GM19438 (cell line): ENCODE results near the gene KCNH1.
"Not testable (repeated sequence)": the region's sequence is repeated elsewhere in the genome, so short reads cannot be mapped to it uniquely, and the experiment has no call there.

ENCODE experiments used
- ATAC-seq: cut with Tn5 transposase; IDR thresholded peaks from one replicate; pipeline ENCODE4 v1.9.1; 2021; ENCODE audit warnings: low read depth; ENCODE audit not compliant: unreplicated experiment

Gene KCNH1

DNA sequence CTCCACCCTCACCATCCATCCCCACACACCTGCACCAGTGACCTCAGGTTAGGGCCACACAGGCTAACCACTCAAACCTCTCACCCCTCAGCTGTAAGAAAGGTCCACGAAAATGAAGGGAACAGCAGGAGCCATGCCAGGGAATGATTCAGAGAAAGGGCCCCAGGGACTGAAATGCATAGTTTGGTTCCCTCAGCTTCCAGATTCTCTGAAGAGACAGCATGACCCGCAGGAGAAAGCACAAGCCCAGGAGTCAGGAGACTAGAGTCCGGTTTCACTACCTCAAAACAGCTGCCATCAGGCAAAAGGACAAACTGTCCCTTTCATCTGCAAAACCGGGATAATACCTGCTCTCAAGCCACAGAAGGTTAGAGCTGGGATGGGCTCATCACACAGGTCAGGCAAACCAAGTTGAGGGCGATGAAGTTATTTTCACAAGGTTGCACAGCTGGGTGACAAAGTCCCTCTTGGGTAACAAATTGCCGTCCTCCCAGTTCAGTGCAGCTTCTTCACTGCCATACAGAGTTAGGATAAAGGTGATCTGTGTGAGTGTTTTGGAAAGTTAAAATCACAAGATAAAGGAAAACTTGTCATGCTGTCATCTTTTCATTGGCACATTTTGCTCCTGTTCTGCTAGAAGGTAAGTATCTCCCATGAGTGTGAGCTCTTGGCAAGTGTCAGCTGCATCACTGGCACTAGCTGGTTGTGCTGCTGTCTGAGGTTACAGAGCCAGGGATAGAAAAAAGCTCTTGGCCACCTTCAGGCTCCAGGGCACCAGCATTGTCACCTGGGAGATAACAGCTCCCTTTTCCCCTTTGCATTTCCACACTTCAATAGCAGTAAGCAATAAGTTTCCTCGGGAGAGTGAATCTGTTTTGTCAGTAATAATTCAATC lies 120.4 kb downstream of the KCNH1 start:
- no peak for ATAC-seq

DNA sequence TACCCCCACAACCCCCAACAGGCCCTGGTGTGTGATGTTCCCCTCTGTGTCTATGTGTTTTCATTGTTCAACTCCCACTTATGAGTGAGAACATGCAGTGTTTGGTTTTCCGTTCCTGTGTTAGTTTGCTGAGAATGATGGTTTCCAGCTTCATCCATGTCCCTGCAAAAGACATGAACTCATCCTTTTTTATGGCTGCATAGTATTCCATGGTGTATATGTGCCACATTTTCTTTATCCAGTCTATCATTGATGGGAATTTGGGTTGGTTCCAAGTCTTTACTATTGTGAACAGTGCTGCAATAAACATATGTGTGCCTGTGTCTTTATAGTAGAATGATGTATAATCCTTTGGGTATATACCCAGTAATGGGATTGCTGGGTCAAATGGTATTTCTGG lies 122.8 kb downstream of the KCNH1 start:
- not testable (repeated sequence) for ATAC-seq

DNA sequence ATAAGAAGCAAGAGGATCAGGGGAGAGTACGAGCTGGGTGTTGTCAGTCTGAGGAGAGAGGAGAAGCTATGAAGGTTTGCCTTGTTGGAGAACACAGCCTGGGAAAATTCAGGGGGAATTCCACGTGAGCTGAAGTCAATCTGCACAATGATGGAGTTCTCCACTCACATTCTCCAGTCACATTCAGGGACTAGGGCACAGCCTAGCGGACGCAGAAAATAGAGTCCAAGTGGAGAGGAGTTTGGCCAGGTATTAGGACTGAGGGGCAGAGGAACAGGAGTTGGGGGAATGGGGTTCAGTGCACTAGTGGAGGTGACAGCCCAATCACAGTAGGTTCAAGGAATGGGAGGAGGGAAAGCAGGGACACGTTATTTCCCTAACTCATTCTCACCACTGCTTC lies 124.0 kb downstream of the KCNH1 start:
- ATAC-seq, result no peak

DNA sequence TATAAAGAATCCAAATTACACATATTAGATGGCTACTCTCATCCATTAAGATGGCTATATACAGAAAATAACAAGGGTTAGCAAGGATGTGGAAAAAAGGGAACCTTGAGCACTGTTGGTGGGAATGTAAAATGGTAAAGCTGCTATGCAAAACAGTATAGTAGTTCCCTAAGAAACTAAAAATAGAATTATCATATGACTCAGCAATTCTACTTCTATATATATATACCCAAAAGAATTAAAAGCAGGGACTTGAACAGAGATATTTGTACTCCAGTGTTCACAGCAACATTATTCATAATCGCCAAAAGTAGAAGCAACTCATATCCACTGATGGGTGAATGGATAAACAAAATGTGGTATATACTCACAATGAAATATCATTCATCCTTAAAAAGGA lies 126.1 kb downstream of the KCNH1 start:
- no peak for ATAC-seq

DNA sequence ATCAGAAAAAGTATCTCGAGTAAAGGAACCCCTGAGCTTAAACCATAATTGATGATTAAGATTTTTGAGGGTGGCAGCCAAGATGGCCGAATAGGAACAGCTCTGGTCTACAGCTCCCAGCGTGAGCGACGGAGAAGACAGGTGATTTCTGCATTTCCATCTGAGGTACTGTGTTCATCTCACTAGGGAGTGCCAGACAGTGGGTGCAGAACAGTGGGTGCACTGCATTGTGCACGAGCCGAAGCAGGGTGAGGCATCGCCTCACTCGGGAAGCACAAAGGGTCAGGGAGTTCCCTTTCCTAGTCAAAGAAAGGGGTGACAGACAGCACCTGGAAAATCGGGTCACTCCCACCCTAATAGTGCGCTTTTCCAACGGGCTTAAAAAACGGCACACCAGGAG lies 138.0 kb downstream of the KCNH1 start:
- ATAC-seq, result not testable (repeated sequence)

DNA sequence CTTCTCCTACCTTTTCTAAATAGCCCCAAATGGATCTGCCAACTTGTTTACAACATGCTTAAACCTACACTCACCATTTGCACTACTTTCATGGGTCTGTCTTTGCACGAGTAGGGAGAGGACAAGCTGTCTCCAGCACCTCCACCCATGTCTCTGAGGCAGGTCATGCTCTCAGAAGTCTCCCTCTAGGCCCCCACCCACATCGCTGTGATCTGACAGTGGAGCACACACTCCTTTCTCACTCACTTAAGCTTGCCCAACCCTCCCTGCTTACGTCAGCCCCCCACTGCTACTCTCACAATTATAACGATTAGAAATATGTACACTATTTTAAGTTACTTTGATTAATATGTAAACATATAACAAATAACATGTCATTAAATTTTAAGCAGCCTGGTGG lies 141.1 kb downstream of the KCNH1 start:
- no peak for ATAC-seq

DNA sequence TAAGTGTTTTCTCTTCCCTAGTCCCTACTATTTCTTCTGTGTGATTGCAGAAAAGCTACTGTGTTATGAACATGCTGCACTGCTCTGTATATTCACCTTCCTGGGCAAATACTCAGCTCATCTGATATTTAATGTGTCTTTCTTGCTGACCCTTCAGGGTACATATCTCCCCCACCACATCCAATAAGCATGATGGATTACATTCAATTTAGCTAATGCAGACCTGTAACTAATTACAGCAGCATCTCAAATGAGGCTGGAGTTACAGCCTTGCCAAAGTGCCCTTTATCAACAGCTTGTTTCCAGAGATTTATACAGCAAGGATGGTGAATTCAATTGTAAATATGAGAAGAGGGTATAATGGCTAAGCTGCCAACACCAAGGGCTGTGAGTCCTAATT lies 144.0 kb downstream of the KCNH1 start:
- no peak for ATAC-seq

DNA sequence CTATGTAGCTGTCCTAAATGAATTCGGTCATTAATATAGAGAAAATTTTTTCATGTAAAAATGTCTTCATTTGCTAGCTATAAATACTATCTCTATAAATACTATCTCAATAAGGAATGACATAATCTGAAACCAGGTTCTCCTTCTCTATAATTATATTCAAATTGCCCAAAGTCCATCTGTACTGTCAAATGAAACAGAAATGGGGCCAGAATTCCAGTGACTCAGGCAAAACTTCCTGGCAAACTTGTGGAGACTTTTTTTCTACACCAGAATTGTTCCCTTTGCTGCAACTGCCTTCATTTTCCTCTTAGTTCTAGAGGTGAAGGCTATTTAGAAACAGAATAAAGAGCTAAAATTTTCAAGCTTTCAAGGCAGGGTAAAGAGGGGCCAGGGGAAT lies 152.5 kb downstream of the KCNH1 start:
- no peak for ATAC-seq

DNA sequence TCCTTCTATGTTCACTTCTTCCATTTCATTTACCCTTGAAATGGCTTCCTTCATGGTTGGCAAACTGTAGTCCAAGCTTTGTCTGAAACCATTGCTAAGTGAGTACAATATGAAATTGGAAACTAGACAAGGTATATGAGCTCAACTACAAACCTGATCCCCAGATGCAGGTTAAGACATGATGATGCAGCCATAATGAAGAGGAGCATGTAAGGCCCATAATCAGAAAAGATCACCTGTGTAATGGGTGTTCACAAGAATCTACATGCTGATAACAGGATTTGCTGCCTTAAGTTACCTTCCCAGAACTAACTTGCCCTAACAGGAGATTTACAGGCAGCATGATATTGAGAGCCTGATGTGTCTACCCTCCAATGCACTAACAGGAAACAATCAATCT lies 153.9 kb downstream of the KCNH1 start:
- ATAC-seq, result no peak

DNA sequence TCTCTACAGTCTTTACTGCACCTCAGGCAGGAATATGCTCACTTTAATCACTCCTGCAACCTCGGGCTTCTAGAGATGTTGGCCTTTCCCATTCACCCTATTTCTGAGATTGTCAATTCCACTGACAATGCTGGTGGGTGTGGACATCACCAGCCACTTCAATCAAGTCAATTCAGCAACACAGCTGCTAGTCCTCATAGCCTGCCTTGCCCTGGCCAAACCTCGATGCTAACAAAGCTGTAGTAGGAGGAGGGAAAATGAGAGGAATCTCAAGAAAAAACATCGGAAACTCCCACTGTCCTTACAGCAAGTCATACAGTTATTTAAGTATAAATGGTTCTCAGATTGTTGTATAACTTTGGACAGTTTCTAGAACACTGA lies 155.0 kb downstream of the KCNH1 start:
- ATAC-seq, result no peak

DNA sequence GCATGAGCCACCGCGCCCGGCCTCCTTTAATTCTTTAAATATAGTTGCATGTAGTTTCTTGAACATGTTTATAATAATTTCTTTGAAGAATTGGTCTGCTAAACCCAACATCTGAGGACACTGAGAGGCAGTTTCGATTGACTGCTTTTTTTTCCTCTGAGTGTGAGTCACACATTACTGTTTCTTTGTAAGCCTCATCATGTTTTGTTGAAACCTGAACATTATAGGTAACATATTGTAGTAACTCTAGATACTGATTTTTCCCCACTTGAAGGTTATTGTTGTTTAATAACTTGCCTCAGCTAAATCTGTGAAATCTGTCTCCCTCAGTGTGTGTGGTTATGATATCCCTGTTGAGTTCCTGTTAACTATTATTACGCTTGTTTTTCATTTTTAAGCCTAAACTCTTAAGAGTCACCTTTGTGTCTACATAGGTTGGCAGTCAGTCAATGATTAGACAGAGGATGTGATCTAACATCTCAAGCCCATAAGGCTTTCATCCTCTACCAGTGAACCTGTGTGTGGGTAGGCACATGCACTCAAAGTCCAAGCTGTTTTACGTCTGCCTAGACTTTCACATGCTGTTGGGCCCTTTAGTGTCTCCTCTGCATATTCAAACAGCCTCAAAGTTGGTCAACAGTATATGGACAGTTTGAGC lies 155.5 kb downstream of the KCNH1 start:
- no peak for ATAC-seq

DNA sequence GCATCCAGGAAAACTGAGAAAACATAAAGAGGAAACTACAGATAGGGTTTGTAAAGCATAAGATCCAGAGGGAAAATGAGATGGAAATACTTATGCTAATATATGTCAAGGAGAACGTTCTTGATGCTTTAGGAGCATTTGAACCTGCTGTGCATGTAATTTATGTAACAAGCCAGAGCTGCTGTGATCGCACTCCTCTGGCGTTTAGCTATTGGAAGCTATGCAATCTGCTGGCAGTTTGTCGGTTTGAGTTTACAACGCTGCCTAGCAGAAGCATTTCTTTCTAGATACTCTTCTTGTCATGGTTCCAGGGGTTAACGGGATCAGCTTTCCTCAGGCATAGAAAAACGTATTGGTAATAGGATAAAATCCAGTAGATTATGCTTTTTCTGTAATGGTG lies 182.7 kb downstream of the KCNH1 start:
- ATAC-seq, result no peak

DNA sequence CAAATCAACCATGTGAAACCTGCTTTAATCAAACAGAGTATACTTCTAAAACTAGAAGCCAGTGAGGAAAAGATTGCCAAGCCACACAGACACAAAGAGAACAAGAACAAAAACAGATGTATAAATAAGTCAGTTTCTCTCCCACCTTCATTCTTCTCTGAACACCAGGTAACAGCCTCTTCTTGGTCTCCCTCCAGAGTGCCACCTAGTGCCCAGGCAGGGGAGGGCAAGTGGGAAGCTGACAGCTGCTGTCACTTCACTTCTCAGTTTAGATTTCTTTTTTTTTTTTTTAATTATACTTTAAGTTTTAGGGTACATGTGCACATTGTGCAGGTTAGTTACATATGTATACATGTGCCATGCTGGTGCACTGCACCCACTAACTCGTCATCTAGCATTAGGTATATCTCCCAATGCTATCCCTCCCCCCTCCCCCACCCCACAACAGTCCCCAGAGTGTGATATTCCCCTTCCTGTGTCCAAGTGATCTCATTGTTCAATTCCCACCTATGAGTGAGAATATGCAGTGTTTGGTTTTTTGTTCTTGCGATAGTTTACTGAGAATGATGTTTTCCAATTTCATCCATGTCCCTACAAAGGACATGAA lies 183.9 kb downstream of the KCNH1 start:
- ATAC-seq, result not testable (repeated sequence)

DNA sequence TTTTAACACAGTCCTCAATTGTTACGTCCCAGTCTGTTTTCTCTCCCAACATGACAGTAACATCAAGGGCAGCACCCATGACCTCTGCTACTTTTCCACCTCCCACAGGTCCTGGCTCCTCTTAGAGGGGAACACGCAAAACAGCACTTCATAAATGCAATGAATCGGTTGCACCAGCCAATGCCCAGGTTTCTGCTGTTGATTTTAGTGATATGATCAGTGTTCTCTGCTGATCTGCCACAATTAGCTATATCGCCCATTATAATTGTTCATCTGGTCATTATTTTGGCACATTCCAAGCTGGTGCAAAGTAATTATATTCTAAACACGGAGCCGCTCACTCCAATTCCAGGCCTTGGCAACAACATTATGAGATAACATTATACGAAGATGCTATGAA lies 184.5 kb downstream of the KCNH1 start:
- no peak for ATAC-seq

DNA sequence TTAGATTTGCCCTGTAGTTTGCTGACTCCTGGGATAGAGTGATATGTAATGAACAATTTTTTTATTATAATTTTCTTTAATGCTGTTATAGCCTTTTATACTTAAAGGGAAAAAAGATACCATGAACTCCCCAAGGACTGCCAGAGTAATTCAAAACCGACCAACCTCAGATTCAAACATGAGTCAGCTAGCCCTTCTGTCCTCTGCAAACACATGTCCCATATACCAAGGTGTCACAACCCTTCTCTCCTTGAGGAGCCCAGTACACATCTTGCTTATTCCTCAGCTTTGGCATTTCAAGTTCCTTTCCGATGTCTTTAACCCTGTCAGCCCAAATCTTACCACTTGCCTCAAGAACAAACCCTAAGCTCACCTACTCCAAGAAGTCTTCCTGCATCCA lies 184.9 kb downstream of the KCNH1 start:
- no peak for ATAC-seq

DNA sequence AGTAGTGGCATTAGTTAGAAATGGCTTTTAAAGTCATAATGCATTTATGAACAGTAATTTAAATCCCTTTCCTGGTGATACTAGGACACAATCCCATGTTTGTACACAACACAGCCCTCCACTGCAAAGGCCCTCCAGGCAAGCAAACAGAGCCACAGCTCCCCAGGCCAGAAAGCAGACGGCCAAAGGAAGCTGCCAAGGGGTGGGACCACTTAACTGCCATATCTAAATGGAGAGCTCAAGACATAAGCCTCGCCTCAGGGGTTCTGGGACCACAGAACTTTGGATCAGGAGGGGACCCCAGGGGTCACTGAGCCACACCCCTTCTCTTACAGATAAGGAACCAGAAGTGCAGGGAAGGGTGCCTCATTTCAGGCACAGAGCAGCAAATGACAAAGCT lies 189.7 kb downstream of the KCNH1 start:
- ATAC-seq, result no peak

DNA sequence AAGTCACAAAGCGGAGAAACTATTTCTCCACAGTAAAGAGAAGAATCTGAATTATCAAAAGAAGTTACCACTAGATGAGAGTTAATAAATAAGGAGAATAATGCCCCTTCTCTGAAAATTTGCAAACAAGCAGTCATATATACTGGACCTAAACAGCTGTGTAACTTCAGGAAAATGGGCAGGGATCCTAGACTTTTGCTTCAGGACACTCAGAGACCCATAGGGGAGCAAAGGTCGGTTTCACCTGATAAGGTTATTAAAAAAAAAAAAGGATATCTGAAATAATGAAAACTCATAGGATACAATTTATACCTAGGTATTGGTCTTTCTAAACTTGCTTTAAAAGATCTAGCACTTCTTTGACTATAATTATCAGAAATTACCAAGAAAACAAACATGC lies 191.4 kb downstream of the KCNH1 start:
- no peak for ATAC-seq

DNA sequence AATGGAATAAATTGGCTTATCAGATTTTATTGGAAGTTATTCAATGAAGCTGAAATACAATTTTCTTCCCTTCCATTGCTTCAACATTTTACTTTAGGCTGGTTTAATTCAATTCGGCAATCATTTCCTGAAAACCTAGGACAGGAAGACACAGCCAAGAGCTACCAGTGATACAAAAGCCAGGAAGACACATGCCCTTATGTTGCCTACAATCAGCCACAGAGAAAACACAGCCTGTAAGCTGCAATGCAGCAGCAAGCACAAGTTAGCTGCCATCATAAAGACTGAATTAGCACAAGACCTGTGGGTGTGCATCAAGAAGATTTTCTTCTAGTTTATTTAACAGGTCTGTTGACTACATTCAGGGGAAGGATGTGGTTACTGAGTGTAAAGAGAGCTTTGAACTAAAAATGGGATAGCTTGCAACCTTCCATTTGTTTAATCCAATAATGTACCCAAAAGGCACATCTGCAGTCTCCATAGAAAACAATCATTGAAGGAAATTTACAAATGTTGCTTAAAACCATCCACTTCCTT lies 193.8 kb downstream of the KCNH1 start:
- ATAC-seq, result no peak

DNA sequence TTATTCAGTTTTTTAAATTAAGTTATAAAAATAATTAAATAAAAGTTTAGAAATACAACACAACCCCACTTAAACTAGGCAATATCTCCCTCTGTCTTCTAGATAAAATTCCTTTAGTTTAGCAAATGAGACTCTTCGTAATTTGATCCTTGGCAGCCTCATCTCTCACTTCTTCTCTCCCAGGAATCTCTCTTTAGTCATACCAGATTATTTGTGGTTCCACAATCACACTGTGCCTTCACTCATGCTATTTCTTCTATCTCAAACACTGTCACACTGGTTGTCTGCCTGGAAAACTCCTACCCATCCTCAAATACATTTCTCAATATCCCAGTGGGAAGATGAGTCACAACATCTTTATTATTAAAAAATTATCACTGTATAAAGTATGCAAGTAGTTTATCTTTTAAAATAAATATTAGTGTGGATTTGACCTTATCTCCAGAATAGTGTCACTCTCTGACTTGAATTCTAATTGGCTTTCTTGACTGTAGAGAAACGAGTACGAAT lies 195.5 kb downstream of the KCNH1 start:
- ATAC-seq, result no peak

DNA sequence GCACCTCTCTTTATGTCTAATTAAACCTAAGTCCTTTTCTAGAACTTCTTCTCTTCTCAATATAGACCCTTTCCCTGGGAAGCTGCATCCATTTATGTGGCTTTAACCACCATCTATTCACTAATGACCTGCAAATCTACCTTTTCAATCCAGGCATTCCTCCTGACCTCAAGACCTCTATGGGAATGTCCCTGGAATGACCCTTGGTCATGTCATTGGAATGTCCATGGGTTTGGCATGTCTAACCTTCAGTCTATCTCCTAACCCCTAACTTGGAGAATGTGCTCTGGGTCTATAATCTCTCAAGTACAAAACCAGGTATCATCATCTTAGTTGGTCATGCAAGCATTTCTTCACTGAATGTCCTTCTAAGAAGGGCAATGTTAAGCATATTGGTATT lies 196.1 kb downstream of the KCNH1 start:
- ATAC-seq, result no peak

DNA sequence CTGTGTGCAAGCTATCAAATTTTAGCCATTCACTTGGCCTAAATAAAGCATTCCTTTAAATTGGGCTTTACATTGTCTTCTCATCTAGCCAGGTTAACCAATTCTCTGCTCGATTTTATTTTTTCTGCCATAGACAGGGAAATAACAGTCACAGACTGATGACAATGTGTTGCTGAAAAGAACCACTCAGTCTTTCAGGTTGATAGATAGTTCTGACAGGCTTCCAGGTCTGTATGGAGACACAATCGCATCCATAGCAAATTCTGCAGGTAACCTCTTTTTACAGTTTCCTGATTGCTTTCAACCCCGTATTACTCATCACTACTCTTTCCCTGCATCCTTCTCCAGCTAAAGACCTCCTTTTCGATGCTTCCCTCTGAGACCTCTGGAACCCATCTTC lies 198.0 kb downstream of the KCNH1 start:
- ATAC-seq, result no peak
